PC-3 (cell line): ENCODE data around the gene DPH3.

ENCODE experiments used
- CTCF ChIP-seq: fragments of 300-600 bp; sonication (generic); conservative IDR thresholded peaks from 2 replicates; pipeline ENCODE4 v1.5.1; 2017; ENCODE audit warnings: antibody characterized with exemption, low read depth, mild to moderate bottlenecking, low read length
- EZH2 ChIP-seq: fragments of 300-600 bp; sonication (generic); IDR thresholded peaks from one replicate; pipeline ENCODE4 v1.6.1; 2017; ENCODE audit warnings: antibody characterized with exemption, mild to moderate bottlenecking, low read length; ENCODE audit not compliant: unreplicated experiment

GRCh38 chr3:16242177-16242576 lies 22.6 kb downstream of the DPH3 start:
- TF ChIP-seq CTCF (no peak), EZH2 (no peak)
